D721Med (cell line): ENCODE data around the gene NHLH1.

ENCODE experiments used
- DNase-seq: peaks from one replicate; pipeline ENCODE4 v3.0.0; 2011; ENCODE audit warnings: low spot score; ENCODE audit not compliant: insufficient read length
- FAIRE-seq: peaks from 2 replicates; lab custom pipeline; 2011; peaks lifted over from hg19 to GRCh38; lab: Jason Lieb, UNC
- TF ChIP-seq, protein P1 (sequence below): IDR thresholded peaks from 2 replicates; pipeline ENCODE4 v1.5.1; 2012; ENCODE audit warnings: mild to moderate bottlenecking, control low read depth; ENCODE audit not compliant: insufficient read depth; ENCODE audit errors: missing control alignments

NHLH1 gene

DNA sequence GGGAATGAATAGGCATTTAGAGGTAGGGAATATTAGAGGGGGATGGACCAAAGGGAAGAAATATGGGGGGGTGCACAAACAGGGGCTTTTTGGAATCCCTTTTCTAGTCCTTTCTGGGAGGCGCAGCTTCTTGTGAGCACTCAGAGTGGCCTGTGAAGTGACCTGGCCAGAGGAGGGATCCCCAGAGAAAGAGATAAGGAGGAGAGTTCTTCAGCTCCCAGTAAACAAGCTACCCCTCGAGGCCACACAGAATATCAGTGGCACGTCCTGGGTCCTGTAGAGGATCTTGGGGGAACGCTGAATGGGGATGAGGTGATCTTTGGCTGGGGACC is 52.9 kb downstream of the NHLH1 start:
- TF ChIP-seq, protein P1, sequence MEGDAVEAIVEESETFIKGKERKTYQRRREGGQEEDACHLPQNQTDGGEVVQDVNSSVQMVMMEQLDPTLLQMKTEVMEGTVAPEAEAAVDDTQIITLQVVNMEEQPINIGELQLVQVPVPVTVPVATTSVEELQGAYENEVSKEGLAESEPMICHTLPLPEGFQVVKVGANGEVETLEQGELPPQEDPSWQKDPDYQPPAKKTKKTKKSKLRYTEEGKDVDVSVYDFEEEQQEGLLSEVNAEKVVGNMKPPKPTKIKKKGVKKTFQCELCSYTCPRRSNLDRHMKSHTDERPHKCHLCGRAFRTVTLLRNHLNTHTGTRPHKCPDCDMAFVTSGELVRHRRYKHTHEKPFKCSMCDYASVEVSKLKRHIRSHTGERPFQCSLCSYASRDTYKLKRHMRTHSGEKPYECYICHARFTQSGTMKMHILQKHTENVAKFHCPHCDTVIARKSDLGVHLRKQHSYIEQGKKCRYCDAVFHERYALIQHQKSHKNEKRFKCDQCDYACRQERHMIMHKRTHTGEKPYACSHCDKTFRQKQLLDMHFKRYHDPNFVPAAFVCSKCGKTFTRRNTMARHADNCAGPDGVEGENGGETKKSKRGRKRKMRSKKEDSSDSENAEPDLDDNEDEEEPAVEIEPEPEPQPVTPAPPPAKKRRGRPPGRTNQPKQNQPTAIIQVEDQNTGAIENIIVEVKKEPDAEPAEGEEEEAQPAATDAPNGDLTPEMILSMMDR: no peak
- DNase-seq (no peak), FAIRE-seq (no peak)

DNA sequence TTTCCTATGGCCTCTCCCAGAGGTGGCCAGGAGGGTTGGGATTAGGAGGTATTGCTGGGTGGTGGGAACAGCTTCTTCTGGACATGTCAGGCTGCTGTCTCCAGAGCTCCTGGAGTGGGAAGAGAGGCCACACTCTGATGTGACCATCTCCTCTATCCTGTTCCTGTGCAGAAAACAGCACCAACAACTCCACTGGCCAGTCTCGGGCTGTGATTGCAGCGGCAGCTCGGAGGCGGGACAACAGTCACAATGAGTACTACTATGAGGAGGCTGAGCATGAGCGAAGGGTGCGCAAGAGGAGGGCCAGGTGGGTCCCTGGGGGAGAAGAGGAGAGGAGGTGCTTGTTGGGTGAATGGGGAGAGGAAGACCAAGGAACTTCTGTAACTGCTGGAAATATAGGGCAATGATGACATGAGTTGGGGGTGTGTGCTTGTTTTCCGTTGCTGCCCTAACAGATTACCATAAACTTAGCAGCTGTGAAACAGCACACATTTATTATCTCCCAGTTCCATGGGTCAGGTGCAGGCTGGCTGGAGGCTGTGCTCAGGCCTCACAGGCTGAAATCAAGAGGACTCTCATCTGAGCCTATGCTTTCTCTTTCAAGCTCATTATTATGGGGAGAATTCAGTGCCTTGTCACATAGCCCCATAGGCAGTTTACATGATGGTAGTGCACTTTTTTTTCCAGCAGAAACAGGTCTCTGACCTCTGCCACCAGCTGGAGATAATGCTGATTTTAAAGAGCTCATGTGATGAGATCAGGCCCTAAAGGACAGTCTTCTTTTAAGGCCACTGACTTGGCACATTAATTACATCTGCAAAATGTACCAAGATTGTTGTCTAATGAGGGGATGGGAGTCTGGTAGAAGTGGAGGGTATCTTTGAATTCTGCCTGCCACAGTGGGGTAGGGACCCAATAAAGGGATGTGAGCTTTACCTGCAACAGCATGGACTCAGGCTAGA is 54.3 kb downstream of the NHLH1 start:
- DNase-seq (no peak), FAIRE-seq (no peak)
- TF ChIP-seq, protein P1: no peak

DNA sequence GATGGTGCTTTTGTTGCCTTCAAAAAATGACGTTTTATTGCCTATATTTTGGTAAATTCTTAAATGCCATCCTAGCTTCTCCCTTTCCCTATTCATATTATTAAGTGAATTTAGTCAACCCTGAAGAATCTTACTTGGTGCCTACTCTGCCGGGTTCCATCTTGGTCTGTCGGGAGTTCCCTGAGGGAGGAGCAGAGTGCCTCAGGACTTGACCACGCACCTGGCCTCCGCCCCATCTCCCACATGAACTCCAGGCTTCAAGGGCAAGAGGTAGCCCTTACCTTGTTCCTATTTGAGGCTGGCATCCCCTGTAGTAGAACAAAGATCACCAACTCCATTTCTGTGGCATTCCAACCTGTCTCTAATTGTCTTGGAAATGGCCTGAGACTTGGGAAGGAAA is 55.0 kb downstream of the NHLH1 start:
- FAIRE-seq (no peak), DNase-seq (no peak)
- TF ChIP-seq, protein P1: no peak
